ENCODE measurements around the gene AQP5.

AQP5 gene

GRCh38 chr12:49961111-49961922 is at the start of gene AQP5:
AQP5 (plus strand) TSS chr12:49961872; CDS start chr12:49962018, 146 bp downstream.
- DNase-seq (ENCODE audit: low read depth in 1 of 2, low spot score in 1 of 2), result no peak

- no peak for DNase-seq (ENCODE audit: low read depth in 1 of 2, low spot score in 1 of 2)
These were observed 49.1 kb upstream of the AQP5 start for GRCh38 chr12:49912345-49913255.

GRCh38 chr12:49916129-49916919 is 45.3 kb upstream of the AQP5 start:
- DNase-seq (ENCODE audit: low read depth in 1 of 2, low spot score in 1 of 2), result no peak

GRCh38 chr12:49917166-49917787 is 44.4 kb upstream of the AQP5 start:
- no peak for DNase-seq (ENCODE audit: low read depth in 1 of 2, low spot score in 1 of 2)

GRCh38 chr12:49917788-49918173 is 43.9 kb upstream of the AQP5 start:
- no peak for DNase-seq (ENCODE audit: low read depth in 1 of 2, low spot score in 1 of 2)

GRCh38 chr12:49920241-49920914 is 41.3 kb upstream of the AQP5 start:
- no peak for DNase-seq (ENCODE audit: low read depth in 1 of 2, low spot score in 1 of 2)

- DNase-seq (ENCODE audit: low read depth in 1 of 2, low spot score in 1 of 2), result no peak
These were observed 40.8 kb upstream of the AQP5 start for GRCh38 chr12:49920915-49921286.

GRCh38 chr12:49921299-49921698 is 40.4 kb upstream of the AQP5 start:
- DNase-seq (ENCODE audit: low read depth in 1 of 2, low spot score in 1 of 2), result no peak

GRCh38 chr12:49921936-49922335 is 39.7 kb upstream of the AQP5 start:
- no peak for DNase-seq (ENCODE audit: low read depth in 1 of 2, low spot score in 1 of 2)

DNA sequence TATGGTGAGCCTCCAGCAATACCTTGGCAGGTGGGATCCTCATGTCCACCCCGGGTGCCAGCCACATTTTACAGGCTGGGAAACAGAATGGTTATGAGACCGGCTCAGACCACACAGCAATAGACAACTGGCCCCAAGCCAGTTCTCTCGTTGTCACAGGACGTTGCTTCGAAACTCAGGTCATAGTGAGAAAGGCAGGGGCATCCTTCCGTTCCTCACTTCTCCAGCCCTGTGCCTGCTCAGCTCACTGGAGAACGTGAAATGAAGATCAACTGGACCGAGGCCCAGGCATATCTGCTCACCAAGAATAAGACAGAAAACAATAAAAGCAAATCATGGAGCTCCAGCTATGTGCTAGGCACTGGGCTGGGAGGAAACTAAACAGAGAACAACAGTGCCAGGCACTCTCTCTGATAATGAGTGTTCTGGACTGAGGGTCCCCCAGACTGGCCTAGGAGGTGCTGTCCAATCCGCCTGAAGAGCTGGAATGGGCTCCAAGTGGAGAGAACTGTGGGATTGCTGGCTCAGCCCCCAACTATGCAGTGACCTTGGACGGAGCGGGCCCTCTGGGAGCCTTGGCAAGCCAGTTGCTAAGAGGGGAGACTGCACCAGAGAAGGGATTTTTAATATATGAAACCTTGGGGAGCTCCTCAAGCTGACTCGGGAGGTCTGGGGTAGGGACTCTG is 39.2 kb upstream of the AQP5 start:
- DNase-seq (ENCODE audit: low read depth in 1 of 2, low spot score in 1 of 2), result no peak

- DNase-seq (ENCODE audit: low read depth in 1 of 2, low spot score in 1 of 2), result no peak
These were observed 38.5 kb upstream of the AQP5 start for GRCh38 chr12:49923035-49923644.

GRCh38 chr12:49923880-49924556 is 37.7 kb upstream of the AQP5 start:
- DNase-seq (ENCODE audit: low read depth in 1 of 2, low spot score in 1 of 2), result no peak

DNA sequence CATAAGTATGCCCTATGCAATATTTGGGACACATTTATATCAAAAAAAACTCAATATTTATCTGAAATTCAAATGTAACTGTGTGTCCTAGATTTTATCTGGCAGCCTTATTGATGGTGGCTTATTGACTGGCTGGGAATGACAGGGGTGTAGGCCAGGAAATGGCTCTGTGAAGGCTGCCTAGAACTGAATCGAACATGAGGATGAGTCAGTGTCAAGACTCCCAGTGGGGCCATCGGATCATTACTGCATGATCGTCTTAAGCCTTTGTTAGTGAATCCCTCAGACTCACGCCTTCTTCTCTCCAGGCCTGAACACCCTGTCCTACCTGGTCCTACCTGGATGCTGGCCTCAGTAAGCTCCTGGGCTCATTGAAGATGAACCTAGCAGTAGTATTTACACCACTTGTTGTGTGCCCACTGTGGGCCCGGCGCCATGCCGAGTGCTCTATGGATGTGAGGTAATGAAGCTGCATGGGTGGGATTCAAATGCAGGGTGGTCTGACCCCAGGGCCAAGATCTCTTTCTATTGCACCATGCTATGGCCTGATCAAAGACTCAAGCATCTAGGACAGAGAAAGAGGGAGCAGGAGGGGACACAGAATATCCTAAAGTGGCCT is 36.9 kb upstream of the AQP5 start:
- DNase-seq (ENCODE audit: low read depth in 1 of 2, low spot score in 1 of 2), result no peak

DNA sequence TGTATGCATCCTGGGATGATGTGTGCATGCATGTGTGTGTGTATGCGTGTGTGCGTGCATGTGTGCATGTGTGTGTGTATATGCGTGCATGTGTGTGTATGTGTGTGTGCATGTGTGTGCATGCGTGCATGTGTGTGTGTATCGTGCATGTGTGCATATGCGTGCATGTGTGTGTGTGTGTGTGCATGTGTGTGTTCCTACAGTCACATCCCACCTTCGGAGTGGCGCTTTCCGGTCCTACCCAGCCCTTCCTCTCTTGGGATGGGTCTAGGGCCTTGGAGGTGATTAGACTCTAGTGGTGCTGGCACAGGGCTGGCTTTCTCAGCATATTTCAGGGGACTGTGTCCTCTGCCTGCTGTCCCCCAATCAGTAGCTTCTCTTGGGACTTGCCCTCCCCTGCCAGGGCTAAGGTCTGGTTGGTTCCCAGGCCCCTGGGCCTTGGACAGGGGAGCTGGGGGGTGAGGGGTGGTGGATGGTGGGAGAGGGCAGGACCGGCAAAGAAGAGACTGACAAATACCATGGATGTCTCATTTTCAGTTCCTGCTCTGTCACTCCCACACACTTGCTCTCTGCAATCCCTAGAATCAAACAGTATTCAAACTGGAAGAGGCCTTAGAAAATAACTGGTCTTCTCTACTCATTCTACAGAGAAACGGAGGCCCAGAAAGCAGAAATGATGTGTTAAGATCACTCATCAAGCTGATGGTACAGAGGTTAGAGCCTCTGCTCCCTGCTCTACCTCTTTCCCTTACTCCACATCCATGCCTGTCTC is 36.1 kb upstream of the AQP5 start:
- no peak for DNase-seq (ENCODE audit: low read depth in 1 of 2, low spot score in 1 of 2)

GRCh38 chr12:49928471-49928870 is 33.2 kb upstream of the AQP5 start:
- DNase-seq (ENCODE audit: low read depth in 1 of 2, low spot score in 1 of 2), result no peak

DNA sequence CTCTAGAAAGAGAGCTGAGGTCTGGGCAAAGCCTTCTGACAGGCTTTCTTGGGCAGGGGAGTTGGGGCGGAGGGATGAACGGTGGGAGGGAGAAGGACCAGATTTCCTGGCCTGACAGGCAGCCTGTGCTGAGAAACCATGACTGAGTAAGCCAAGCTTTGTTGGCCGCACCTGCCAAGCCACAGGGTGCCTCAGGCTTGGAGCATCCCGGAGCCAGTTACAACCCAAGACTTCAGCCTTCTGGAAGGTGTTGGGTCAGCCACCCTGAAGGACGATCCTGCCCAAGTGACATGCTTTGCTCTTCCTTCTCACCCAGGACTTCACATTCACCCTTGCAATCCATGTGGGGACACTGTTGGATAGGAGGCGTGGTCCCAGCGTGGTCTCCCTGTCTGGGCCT is 32.1 kb upstream of the AQP5 start:
- no peak for DNase-seq (ENCODE audit: low read depth in 1 of 2, low spot score in 1 of 2)

DNA sequence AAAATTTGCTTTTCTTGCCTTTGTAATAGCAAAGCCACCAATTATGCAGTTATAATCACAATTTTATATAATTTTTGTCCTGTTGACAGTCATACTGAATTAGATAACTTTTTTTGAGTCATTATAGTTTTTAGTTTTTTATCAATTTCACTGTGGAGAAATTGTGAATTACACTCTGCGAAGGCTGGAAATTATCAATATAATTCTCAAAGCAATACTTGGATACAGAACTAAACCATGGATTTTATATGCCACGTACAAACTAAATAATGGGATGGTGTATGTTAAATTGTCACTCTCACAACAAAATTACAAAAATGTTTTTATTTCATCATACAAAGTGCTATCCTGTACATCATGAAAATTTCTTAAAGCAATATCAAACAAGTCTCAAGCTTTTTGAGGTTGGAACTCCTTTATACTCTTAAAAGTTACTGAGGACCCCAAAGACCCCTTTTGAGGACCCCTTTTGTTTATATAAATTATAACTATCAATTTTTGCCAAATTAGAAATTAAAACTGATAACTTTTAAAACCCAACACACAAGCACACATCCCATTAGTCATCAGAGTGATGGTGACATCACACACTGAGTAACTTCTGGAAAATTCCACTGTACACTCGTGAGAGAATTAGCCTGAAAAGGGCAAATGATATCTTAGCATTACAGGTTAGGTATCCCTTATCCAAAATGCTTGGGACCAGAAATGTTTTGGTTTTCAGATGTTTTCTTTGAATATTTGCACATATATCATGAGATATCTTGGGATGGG is 31.0 kb upstream of the AQP5 start:
- DNase-seq (ENCODE audit: low read depth in 1 of 2, low spot score in 1 of 2), result no peak

Data from activated T-helper 1 cell treated with anti-CD3 and anti-CD28 coated beads, Interleukin-2, amount 50 U/mL, for 16 hours (primary cell).